HG02571 (cell line): ENCODE data around the gene AGT.

Experiments
- ATAC-seq: cut with Tn5 transposase; IDR thresholded peaks from one replicate; pipeline ENCODE4 v1.9.1; 2021; ENCODE audit warnings: mild to moderate bottlenecking, moderate library complexity; ENCODE audit not compliant: unreplicated experiment

AGT gene

DNA sequence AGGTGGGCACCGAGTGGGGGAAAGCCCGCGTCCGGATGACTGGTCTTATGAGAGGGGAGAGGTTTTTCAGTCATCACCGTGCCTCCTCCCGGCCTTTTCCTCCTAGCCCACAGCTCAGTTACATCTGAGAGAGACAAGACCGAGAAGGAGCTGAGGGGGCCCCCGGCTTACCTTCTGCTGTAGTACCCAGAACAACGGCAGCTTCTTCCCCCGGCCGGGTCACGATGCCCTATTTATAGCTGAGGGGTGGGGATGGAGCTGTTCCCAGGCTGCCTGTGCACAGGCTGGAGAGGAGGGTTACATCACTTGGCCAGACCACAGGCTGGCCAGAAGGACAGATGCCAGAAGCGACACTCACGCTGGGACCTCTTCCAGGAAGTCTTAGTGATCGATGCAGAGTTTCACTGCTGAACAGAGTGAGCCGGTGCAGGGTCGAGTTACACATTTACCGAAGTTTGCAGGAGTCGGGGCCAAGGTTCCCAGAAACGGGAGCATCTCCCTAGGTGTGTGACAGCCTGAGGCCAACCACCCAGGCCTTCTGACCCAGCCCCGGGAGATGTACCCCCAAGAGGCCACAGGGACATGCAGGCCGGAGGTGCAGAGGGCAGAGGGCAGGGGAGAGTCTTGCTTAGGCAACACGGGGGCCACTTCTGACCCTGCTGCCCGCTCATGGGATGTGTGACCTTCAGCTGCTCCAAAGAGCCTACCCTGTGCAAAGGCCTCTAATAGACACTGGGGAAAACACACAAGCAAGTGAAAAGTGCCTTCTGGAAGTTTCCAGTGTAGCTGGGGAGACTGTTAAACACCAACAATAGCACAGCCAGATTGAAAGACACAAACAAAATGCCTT, at the start of gene AGT:
TSS of gene AGT (minus strand) at position 208 of the 850 bp plus-strand sequence. CDS start 3,299 bp downstream, outside the sequence.
- ATAC-seq, result no peak

- no peak for ATAC-seq
These were observed 47.7 kb upstream of the AGT start for GRCh38 chr1:230761443-230762167.

DNA sequence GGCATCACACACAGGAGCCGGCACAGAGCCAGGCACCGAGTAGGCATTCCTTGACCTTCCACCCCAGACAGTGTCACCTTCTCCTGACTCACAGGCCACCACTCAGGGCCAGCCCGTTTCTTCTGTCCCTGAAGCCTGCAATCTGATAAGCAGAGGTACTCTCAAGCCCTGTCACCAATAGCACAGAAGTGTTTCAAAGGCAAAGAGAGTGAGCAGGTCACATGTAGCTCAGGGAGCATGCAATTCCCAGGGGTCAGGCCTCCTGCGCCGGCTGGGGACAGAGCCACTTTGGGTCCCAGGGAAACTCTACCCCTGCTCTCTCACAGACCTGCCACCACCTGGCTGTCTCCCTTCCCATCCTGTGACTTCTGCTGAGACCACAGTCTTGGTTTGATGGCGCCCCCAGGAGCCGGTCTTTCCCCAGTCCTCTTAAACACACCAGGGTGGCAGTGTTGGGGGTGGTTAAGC, 46.5 kb upstream of the AGT start:
- no peak for ATAC-seq

- no peak for ATAC-seq
These were observed 45.6 kb upstream of the AGT start for GRCh38 chr1:230759369-230760065.

- no peak for ATAC-seq
These were observed 44.9 kb upstream of the AGT start for GRCh38 chr1:230758709-230759368.

DNA sequence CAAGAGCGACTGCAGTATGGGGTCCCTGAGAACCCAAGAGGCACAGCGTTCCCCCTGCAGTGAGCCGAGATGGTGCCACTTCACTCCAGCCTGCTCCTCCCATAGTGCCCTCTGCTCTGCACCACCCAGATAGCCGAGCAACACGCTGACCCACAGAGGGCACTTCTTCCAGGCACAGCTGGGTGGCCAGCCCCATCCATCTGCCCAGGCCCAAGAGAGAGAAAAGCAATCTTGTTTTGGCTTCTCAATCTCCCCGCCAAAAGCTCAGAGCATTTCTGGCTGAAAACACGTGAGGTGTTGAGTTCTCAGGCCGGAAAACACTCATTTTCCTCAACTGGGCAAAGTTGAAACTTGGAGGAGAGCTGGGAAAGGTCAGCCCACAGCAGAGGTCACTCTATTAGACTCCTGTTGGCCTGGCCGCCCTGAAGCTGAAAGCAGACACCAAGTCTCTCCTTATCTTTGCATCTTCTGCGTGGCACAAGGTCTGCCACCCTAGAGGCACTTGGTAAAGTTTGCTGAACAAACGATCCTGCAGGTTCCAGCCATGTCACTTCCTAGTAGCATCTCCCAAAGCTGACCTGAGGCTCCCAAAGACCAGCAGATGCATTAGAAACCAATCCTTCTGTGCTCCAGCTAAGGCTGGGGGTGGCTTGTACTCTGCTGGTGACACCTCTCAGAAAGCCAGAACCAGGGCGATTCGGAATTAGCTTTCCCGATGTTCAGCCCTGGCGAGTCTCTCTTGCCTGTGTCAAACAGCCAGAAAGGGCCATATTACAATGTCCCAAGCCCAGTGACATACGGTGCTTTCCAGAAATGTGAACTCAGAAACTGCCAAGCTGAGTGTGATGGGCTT, 44.2 kb upstream of the AGT start:
- ATAC-seq, result no peak

- ATAC-seq, result no peak
These were observed 40.9 kb upstream of the AGT start for GRCh38 chr1:230754796-230755195.

DNA sequence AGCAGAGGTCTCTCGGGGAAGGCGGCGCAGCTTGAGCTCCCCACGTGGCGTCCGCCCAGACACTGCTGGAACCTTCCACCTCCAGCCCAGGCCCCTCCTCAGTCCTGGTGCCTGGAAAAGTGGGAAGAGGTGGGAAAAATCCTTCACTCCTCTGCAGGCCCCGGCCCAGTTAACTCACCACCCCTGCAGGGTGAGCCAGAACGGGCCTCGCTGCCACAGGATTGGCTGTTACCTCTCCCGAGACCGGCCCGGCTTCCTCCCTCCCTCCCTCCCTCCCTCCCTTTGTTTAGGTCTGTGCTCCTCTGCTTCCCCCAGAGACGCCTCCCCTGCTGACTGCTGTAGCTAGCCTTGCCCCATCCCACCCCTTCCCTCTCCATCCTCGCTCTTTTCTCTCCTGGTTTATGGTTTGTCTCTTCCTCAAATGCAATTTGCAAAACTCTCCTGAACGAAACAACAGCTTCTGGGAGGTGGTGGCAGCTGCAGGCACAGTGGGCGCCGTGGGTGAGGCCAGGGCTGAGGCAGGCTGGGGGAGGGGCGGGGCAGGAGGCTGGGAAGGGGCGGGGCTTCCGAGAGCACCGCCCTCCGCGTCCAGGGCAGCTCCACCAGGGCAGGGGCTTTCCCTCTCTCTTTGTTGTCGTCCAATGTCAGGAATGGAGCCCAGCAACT, 39.8 kb upstream of the AGT start:
- no peak for ATAC-seq

- no peak for ATAC-seq
These were observed 39.3 kb upstream of the AGT start for GRCh38 chr1:230753191-230753585.

DNA sequence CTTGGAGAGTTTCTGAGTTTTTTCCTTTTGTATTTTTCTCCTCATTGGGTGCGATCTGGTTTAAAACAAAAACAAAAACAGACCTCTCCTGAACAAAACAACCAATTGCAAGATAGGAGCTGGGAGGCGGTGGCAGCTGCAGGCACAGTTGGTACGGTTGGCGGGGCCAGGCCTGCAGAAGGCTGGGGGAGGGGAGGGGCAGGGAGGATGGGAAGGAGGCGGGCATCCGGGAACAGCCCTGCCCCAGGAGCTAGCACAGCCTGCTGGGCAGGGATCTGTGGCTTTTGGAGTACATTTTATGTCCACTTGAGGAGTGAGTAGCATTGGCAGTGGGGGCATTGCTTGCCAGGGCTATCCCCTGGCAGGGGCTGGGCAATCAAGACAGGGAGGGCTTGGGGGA, 38.5 kb upstream of the AGT start:
- no peak for ATAC-seq

GRCh38 chr1:230750986-230751625, 37.2 kb upstream of the AGT start:
- no peak for ATAC-seq

- no peak for ATAC-seq
These were observed 36.7 kb upstream of the AGT start for GRCh38 chr1:230750576-230750975.

GRCh38 chr1:230749635-230750034, 35.7 kb upstream of the AGT start:
- ATAC-seq, result no peak

- ATAC-seq, result no peak
These were observed 35.2 kb upstream of the AGT start for GRCh38 chr1:230749150-230749549.

- no peak for ATAC-seq
These were observed 34.2 kb upstream of the AGT start for GRCh38 chr1:230747890-230748800.

- no peak for ATAC-seq
These were observed 33.3 kb upstream of the AGT start, which contains the start of gene CAPN9 for GRCh38 chr1:230747127-230747730. CAPN9 (plus strand) TSS chr1:230747388; CDS start chr1:230747497, 109 bp downstream.

DNA sequence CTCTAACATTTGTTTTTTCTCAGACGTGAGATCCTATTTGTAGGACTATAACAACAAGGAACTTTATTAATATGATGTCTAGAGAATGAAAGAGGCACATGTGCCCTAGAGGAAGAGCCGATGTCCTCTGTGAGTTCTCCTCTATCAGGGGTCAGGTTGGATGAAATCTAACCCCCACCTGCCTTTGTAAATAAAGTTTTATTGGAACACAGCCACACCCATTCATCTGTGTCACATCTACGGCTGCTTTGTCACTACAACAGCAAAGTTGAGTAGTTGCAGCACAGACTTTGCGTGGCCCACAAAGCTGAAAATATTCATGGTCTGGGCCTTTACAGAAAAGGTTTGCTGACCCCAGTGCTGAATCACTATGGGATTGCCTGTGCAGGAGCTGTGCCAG, 32.7 kb upstream of the AGT start:
- ATAC-seq, result no peak
